H1 (cell line): ENCODE measurements around the gene ACRV1.

ENCODE experiments used
- EP300 ChIP-seq, 2 experiments: IDR thresholded peaks; 1 replicate in 1 of 2; 2 replicates in 1 of 2; pipeline ENCODE4 v1.6.1; 2011 to 2012; ENCODE audit warnings: low read depth in 2 of 2, low read length in 2 of 2, mild to moderate bottlenecking in 2 of 2, borderline replicate concordance in 1 of 2, inconsistent platforms in 1 of 2, moderate library complexity in 1 of 2
- POLR2A ChIP-seq, 2 experiments: IDR thresholded peaks; 1 replicate in 1 of 2; 2 replicates in 1 of 2; pipeline ENCODE4 v1.6.1; 2011; ENCODE audit warnings: low read depth in 2 of 2, low read length in 2 of 2, mild to moderate bottlenecking in 2 of 2; ENCODE audit errors: control extremely low read depth in 1 of 2
- RAD21 ChIP-seq, 2 experiments: IDR thresholded peaks in 1 of 2; conservative IDR thresholded peaks in 1 of 2; 2 replicates each; pipeline ENCODE4 v1.6.1; 2011; ENCODE audit warnings: low read depth in 2 of 2, low read length in 2 of 2, improper control_type of control experiment in 1 of 2, inconsistent platforms in 1 of 2, mild to moderate bottlenecking in 1 of 2, moderate library complexity in 1 of 2
- RFX5 ChIP-seq: IDR thresholded peaks from 2 replicates; pipeline ENCODE4 v1.6.1; 2011; ENCODE audit warnings: low read depth, low read length, improper control_type of control experiment, borderline replicate concordance
- TAF1 ChIP-seq: IDR thresholded peaks from 2 replicates; pipeline ENCODE4 v1.6.1; 2011; ENCODE audit warnings: mild to moderate bottlenecking, low read depth, low read length
- TEAD4 ChIP-seq: IDR thresholded peaks from 2 replicates; pipeline ENCODE4 v1.6.1; 2012; ENCODE audit warnings: low read depth, low read length, inconsistent platforms, mixed read lengths
- TF ChIP-seq, protein P1 (sequence below), 3 experiments: IDR thresholded peaks; 1 replicate in 2 of 3; 2 replicates in 1 of 3; pipeline versions ENCODE4 v1.5.1 to v1.6.1; 2011; ENCODE audit warnings: low read length in 3 of 3, mild to moderate bottlenecking in 3 of 3, inconsistent platforms in 2 of 3, low read depth in 1 of 3, moderate library complexity in 1 of 3; ENCODE audit not compliant: insufficient read depth in 1 of 3; ENCODE audit errors: control extremely low read depth in 1 of 3
- TF ChIP-seq, protein P2 (sequence below): IDR thresholded peaks from 2 replicates; pipeline ENCODE4 v1.6.1; 2012; ENCODE audit warnings: inconsistent platforms
- TF ChIP-seq, protein P3 (sequence below): IDR thresholded peaks from 2 replicates; pipeline ENCODE4 v1.6.1; 2011; ENCODE audit warnings: low read length, improper control_type of control experiment

DNA sequence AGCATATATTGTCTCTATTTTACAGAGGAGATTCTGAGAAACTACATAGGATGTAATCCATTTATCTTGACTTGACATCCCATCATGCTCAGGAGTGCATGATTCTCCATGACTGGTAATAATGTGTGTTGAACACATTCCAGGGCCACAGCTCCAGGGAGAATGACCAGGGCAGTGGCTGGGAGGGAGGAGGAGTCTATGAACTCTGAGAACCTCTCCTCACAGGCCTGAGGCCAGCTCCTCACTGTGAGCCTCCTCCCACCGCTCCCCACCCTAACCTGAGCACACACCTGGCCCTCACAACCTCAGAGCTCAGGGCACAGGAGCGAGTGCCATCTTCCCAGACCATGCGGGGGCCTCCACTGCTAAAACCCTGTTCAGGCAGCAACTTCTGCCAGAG lies 8.0 kb upstream of the ACRV1 start:
- TF ChIP-seq RAD21 (IDR thresholded peaks at IDR 0.05 in 1 of 2, conservative IDR thresholded peaks at IDR 0.05 in 1 of 2; ENCODE audit: low read depth in 2 of 2, low read length in 2 of 2) = no peak
- TF ChIP-seq POLR2A (IDR thresholded peaks at IDR 0.05; ENCODE audit: control extremely low read depth in 1 of 2, low read depth in 2 of 2, low read length in 2 of 2) = no peak
- no peak for TF ChIP-seq RFX5
- no peak for TF ChIP-seq TEAD4
- TF ChIP-seq, protein P1, sequence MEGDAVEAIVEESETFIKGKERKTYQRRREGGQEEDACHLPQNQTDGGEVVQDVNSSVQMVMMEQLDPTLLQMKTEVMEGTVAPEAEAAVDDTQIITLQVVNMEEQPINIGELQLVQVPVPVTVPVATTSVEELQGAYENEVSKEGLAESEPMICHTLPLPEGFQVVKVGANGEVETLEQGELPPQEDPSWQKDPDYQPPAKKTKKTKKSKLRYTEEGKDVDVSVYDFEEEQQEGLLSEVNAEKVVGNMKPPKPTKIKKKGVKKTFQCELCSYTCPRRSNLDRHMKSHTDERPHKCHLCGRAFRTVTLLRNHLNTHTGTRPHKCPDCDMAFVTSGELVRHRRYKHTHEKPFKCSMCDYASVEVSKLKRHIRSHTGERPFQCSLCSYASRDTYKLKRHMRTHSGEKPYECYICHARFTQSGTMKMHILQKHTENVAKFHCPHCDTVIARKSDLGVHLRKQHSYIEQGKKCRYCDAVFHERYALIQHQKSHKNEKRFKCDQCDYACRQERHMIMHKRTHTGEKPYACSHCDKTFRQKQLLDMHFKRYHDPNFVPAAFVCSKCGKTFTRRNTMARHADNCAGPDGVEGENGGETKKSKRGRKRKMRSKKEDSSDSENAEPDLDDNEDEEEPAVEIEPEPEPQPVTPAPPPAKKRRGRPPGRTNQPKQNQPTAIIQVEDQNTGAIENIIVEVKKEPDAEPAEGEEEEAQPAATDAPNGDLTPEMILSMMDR (IDR thresholded peaks at IDR 0.05; ENCODE audit: control extremely low read depth in 1 of 3, insufficient read depth in 1 of 3, low read depth in 1 of 3, low read length in 3 of 3) = no peak
- TF ChIP-seq EP300 (IDR thresholded peaks at IDR 0.05; ENCODE audit: borderline replicate concordance in 1 of 2, low read depth in 2 of 2, low read length in 2 of 2) = no peak
- TF ChIP-seq, protein P2, sequence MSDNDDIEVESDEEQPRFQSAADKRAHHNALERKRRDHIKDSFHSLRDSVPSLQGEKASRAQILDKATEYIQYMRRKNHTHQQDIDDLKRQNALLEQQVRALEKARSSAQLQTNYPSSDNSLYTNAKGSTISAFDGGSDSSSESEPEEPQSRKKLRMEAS = no peak
- TF ChIP-seq, protein P3, sequence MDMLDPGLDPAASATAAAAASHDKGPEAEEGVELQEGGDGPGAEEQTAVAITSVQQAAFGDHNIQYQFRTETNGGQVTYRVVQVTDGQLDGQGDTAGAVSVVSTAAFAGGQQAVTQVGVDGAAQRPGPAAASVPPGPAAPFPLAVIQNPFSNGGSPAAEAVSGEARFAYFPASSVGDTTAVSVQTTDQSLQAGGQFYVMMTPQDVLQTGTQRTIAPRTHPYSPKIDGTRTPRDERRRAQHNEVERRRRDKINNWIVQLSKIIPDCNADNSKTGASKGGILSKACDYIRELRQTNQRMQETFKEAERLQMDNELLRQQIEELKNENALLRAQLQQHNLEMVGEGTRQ = no peak
- TF ChIP-seq TAF1 = no peak
